Epidermal melanocyte (primary cell): ENCODE data around the gene COX7A1.
"Not testable (repeated sequence)": the region's sequence is repeated elsewhere in the genome, so short reads cannot be mapped to it uniquely, and the experiment has no call there.

Experiments
- DNase-seq: peaks from one replicate; pipeline ENCODE4 v3.0.0; 2011; ENCODE audit warnings: low spot score; ENCODE audit not compliant: insufficient read length

COX7A1 gene

GRCh38 chr19:36152352-36153091, at the start of gene COX7A1:
Gene COX7A1, minus strand, starts transcription at chr19:36152447. Its CDS starts 40 bp downstream, at chr19:36152407.
- DNase-seq, result peak; percentile 62

GRCh38 chr19:36201684-36202083, 49.4 kb upstream of the COX7A1 start:
- DNase-seq, result no peak

- no peak for DNase-seq
Observed at GRCh38 chr19:36198119-36198518, 45.9 kb upstream of the COX7A1 start.

GRCh38 chr19:36196249-36196648, 44.0 kb upstream of the COX7A1 start:
- no peak for DNase-seq

GRCh38 chr19:36186722-36187121, 34.5 kb upstream of the COX7A1 start:
- DNase-seq, result not testable (repeated sequence)

- no peak for DNase-seq
Observed at GRCh38 chr19:36183245-36183628, 31.0 kb upstream of the COX7A1 start.

GRCh38 chr19:36182612-36183244, 30.5 kb upstream of the COX7A1 start:
- DNase-seq, result no peak

DNA sequence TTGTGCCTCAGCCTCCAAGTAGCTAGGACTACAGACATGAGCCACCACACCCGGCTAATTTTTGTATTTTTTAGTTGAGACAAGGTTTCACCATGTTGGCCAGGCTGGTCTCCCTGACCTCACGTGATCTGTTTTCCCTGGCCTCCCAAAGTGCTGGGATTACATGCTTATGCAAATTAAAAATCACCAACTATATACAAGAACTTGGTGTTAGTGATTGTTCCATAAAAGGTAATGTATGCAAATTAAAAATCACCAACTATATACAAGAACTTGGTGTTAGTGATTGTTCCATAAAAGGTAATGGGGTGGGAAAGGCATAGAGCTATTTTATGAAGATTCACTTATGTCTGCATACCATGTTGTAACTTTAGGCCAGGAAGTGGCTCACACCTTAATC, 26.8 kb upstream of the COX7A1 start:
- not testable (repeated sequence) for DNase-seq

- not testable (repeated sequence) for DNase-seq
Observed at GRCh38 chr19:36173846-36174245, 21.6 kb upstream of the COX7A1 start.

DNA sequence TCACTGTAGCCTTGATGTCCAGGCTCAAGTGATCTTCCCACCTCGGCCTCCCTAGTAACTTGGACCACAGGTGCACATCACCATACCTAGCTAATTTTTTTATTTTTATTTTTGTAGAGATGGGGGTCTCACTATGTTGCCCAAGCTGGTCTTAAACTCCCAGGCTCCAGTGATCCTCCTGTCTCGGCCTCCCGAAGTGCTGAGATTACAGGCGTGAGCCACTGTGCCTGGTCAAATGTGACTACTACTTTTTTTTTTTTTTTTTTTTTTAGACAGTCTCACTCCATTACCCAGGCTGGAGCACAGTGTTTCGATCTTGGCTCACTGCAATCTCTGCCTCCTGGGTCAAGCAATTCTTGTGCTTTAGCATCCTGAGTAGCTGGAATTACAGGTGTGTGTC, 20.6 kb upstream of the COX7A1 start:
- DNase-seq, result no peak

DNA sequence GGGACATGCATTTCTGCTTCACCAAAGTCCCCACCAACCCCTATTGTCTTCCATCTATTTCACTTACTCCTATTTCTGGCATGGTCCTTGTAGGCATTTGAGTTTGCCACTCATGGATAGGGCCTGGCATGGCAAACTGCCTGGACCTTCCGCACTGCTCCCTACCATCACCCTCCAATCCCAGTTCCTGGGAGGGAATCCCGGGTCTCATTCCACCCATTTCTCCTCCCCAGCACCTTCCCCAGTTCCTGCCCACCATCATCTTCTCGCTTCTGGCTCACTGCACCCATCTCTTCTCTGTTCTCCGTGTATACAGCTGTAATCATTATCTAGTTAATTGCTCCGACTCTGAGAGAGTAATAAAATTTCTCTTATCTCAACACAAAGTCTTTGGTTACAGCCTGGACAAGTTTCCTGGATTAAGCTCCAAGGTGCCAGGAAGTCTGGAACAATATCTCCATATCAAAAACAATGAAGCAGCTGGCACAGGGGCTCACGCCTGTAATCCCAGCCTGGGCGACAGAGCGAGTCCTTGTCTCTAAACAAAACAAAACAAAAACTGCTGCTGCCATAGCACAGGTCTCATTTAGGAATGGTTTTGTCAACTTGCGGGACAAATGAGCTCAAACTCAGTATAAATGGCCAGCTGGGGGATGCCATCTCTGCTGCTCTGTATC, 17.0 kb upstream of the COX7A1 start:
- DNase-seq, result no peak

- no peak for DNase-seq
Observed at GRCh38 chr19:36163813-36164212, 11.6 kb upstream of the COX7A1 start.

- DNase-seq, result no peak
Observed at GRCh38 chr19:36160821-36161596, 8.8 kb upstream of the COX7A1 start.

- no peak for DNase-seq
Observed at GRCh38 chr19:36153126-36153525, 879 bp upstream of the COX7A1 start.

DNA sequence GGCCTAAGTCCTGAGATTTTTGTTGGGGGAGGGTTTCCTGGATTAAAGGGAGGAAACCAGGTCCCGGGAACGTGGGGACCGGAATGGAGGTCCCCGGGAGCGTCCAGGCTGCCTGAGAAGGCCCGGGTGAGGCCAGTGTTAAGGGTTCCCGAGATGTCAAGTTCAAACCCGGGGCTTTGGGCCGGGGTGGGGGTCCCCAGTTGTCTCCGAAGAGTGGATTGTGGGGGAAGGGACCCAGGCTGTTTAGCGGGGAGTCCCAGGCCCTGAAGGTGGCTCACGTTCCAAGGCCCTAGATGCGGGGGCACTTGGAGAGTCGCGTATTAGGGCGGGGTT, 262 bp downstream of the COX7A1 start:
- DNase-seq, result no peak

GRCh38 chr19:36151144-36152018, 866 bp downstream of the COX7A1 start:
- no peak for DNase-seq

DNA sequence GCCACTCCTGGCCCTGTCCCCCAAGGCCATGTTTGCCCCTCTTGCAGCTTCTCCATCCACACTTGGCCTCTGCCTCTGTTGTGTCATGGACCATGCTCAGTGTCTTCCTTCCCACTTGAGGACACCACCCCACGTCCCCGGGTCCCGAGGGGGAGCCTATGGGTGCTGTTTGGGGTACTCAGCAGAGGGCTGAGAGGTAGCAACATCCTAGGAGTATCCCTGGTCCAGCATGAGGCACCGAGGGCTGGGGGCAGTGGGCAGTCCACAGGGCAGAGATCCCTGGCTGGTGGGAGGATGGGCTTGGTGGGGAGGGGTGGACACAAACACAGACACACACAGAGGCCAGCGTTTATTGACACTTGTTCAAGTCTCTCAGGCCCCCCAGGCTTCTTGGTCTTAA, 1.7 kb downstream of the COX7A1 start:
- no peak for DNase-seq

GRCh38 chr19:36149673-36150406, 2.4 kb downstream of the COX7A1 start:
- no peak for DNase-seq

- no peak for DNase-seq
Observed at GRCh38 chr19:36144624-36145023, 7.6 kb downstream of the COX7A1 start.

DNA sequence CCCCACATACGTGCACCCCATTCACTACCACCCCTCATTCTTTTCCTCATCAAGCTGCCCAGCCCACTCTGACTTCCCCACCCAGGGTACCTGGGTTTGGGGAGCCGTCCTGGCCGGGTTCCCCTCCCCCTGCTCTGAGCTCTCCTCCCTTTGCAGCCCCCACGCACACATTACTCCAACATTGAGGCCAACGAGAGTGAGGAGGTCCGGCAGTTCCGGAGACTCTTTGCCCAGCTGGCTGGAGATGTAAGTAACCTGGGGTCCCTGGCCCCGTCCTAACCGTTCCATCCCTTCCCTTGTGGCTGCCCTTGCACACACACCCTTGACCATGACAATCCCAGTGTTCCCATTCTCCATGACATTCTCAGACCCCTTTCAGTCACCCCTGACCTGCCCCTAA, 9.8 kb downstream of the COX7A1 start:
- DNase-seq, result no peak
